Skin epidermis (tissue), 12 donors: Measurements from ENCODE around the gene CDH13.

Experiments
- H3K27ac ChIP-seq, 21 experiments: fragments of 200-600 bp; sonication (generic) in 11 of 21; one replicate each; pipeline ENCODE4 v1.5.0; 2020; ENCODE audit warnings: mild to moderate bottlenecking in 3 of 21, inconsistent platforms in 2 of 21, moderate library complexity in 2 of 21
- H3K4me3 ChIP-seq, 7 experiments: fragments of 200-600 bp; sonication (generic) in 2 of 7; one replicate each; pipeline ENCODE4 v1.5.0; 2020; ENCODE audit warnings: inconsistent platforms in 2 of 7, mild to moderate bottlenecking in 2 of 7, moderate library complexity in 1 of 7

Gene CDH13

DNA sequence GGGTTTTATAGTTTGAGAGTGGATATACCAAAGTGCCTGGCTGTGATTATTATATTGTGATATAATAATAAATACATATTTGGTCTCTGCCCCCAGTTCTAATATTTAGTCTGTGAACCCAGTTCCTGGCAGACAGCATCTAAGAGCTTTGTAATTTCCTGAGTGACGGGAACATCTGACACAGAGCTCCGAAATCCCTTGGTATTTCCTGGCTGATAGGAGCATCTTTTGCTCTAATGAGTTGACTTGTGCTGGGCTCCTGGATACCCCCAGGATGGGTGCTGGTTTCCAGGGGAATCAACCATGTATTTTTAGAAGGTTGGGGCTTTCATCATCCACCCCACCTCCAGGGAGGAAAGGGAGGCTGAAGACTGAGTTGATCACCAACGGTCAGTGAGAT is 187.3 kb downstream of the CDH13 start:
- Histone ChIP-seq H3K4me3 (no peak overlapping the region), H3K27ac (no peak overlapping the region)

DNA sequence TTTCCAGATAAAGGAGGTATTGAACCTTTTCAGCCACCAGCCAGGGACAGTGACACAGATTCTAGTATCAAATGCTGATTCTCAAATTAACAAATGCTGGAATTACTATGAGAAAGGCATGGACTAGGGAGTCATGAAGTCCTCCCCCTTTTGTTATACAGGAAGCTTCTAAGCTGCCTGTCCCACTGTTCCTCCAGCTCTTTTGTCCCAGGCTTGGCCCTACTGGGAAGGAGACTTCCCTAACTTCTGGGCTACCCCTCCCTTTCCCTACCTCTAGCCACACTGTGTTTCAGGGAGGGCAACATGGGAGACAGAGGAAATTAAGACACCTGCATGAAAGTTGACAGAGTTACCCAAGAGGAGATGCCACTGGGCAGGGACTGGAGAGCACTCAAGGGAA is 192.5 kb downstream of the CDH13 start:
- Histone ChIP-seq H3K27ac (no peak overlapping the region), H3K4me3 (no peak overlapping the region)

DNA sequence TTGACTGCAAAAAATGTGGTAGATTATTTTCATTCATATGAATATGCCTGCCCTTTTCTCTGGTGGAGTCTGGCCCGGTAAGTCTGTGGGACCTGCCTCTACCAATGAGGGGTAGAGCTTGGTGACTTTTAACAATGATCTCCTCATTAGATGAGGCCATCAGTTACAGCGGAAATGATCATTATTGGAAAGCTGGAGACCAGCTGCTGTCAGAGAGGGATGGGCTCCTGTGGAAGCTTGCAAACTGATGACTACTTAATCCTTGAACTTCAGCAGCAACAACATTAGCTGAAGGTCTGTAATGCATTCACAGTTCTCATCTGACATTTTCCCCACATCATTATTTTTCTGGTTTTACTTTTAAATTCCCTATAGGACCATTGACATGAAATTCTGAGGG is 194.1 kb downstream of the CDH13 start:
- Histone ChIP-seq H3K4me3 (no peak overlapping the region), H3K27ac (no peak overlapping the region)

DNA sequence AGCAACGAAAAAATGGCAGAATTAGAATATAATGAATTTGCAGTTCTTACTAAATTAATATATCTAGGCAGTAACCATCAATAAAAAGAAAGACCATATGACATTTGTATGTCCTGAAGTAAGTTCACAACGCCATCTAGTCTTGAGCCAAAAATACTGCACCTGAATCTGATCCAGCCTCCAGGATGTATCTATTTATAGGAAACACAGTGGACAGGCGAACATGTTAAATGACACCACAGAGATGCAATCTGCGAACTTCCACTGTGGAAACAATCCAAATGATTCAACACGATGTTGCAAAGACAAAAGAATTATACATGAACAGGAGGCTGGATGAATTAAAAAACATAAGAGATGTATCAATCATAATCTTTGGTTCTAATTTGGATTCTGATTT is 197.6 kb downstream of the CDH13 start:
- Histone ChIP-seq H3K27ac (no peak overlapping the region), H3K4me3 (no peak overlapping the region)

DNA sequence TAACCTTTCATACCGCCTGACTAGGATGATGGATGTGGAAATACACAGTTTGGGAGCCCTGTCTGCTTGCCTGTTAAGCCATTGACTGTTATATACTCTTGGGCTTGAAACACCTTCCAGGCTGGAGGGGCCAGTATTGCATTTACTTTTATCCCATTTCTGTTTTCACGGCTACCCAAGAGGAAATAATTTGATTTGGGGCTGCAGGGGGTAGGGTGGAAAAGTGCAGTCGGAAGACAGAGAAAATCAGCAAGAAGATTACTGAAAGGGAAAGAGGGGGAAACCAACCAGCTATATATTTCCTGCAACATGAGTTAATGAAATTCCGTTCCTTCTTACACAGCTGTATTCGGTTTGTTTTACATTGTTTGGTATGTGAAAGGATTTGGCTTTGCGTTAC is 202.5 kb downstream of the CDH13 start:
- no peak overlapping the region for H3K4me3 ChIP-seq
- no peak overlapping the region for H3K27ac ChIP-seq

DNA sequence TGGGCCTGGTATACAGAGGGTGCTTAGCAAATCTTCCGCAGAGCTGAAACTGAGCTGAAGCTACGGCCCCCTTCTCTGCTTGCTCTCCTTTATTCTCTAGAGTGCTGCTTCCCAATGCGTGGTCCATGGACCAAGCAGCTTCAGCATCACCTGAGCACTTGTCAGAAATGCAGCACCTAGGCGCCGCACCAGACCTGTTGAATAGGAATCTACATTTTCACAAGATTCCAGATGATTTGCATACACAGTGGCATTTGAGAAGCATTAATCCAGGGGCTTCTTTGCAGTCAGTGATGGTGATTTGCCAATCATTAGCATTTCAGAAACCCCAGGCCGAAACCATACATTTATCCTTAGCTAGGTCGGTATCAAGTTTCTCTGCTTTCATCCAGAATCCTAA is 204.2 kb downstream of the CDH13 start:
- no peak overlapping the region for H3K27ac ChIP-seq

DNA sequence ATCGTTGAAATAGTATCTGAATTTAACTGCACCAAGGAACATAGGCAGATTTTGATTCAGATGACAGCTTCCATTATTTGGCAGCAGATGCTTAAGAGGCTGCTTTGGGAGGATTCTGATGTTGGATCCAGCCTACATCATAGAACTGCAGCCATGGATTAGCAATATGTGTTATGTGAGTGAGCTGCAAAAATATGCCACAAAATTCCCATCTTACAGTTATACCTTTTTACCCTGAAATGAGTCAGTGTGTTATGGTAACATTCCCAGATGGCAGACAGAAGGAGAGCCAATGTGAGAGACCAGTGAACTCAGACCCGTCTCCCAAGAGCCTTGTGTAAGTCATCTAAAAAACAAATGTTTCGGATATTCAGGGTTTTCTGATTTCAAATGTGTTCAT is 206.1 kb downstream of the CDH13 start:
- no peak overlapping the region for H3K4me3 ChIP-seq
- H3K27ac ChIP-seq: no peak overlapping the region

More for the DNA sequence above, 204.2 kb downstream of the CDH13 start:
- no peak overlapping the region for H3K4me3 ChIP-seq

DNA sequence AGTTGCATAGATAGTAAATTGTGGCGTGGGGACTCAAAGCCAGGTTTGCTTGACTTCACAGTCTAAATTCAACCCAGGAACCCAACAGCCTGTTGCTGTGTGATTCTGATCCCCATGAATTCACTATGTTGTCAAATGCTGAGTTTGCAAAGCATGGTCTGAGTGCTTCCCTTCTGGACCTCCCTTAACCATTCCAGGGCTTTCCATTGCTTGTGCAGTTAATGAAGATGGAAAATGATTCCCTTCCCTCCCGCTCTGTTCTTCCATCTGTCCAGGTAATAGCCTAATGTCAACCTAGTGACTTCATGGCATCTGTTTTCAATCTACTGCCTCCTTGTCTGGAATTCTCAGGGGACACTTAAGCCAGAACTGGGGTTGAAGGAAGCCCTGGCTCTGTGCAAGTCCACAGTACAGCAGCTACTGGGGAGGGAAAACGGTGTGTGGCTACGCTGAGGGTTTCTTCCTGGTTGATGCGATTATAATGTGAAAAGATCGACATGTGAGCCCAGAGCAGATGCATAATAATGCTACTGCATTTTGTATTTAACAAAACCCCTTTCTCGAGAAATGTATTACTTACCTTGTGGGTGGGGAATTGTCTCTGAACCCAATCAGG is 206.7 kb downstream of the CDH13 start:
- H3K27ac ChIP-seq: no peak overlapping the region
- H3K4me3 ChIP-seq: no peak overlapping the region

DNA sequence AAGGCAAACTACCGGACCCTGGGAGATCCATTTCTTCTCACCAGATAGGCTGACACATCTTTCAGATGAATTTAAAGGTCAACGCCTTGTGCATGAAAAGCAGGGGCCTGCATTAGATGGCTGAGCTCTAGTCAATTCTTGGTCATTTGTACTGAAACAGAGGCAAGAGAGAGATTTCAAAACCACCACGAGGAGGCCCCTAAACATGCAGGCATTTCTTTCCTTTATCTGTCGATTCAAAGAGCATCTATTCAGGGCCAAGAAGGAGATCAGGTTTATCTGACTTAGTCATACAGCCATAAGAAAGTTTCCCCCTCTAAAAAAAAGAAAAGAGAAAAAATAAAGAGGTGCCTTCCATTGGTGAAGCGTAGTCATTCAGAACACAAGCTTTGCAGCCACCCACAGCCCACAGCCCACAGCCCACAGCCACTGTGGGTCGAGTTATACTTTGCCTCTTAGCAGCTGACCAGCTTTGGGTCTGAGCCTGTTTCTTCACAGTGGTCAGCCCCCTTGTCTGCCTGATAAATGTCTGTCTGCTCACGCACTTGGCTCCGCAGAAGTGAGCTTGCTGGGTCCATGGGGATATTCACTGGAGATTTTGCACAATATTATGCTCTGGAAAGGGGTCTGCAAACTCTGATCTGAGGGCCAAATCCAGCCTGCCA is 207.5 kb downstream of the CDH13 start:
- Histone ChIP-seq H3K27ac (no peak overlapping the region), H3K4me3 (no peak overlapping the region)

DNA sequence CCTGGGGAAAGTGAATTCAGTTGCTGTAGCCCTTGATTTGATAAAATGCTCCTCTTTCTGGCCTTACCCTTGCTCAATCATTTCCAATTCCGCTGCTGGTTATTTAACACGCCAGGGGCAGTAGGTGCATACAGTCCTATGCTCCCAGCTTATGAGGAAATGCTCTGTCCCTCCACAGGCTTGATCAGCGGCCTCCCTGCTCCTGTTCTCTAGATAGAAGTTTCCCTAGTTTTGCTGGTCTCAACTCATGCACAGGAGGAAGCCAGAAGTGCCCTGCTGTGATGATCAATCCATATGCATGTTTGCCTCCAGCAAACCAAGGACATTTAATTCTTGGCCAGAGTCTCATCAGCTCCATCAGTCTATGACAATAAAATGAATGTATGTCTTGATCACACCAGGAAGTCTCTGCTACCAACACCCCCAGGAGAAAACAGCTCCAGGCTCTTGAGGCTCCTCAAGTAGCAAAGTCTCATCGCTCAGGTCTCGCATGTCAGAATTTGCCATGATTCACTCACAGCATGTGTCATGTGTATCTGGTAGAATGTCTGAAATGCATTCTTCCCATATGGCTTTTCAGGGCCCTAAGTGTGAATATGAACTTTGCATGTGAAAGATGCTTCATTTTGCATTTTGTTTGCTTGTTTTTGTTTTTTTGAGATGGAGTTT is 208.9 kb downstream of the CDH13 start:
- no peak overlapping the region for H3K27ac ChIP-seq
- H3K4me3 ChIP-seq: no peak overlapping the region

DNA sequence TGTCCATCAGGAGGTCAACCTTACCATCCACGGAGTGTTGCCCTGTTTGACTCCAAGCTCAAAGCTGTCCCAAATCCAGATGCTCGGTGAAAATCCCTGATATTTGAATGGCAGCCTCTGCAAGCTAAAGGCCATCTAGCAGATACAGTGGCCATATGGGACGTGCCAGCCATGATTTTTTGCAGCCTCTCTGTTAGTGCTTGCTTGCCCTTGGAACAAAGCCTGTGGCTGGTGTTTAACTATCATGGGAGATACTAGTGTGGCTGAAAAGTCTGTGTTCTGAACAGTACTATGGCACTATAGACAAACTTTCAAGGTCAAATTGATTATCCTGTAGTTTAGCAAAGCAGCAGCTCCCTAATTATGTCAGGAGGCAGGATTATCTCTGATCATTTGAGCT is 214.3 kb downstream of the CDH13 start:
- Histone ChIP-seq H3K27ac (no peak overlapping the region), H3K4me3 (no peak overlapping the region)

DNA sequence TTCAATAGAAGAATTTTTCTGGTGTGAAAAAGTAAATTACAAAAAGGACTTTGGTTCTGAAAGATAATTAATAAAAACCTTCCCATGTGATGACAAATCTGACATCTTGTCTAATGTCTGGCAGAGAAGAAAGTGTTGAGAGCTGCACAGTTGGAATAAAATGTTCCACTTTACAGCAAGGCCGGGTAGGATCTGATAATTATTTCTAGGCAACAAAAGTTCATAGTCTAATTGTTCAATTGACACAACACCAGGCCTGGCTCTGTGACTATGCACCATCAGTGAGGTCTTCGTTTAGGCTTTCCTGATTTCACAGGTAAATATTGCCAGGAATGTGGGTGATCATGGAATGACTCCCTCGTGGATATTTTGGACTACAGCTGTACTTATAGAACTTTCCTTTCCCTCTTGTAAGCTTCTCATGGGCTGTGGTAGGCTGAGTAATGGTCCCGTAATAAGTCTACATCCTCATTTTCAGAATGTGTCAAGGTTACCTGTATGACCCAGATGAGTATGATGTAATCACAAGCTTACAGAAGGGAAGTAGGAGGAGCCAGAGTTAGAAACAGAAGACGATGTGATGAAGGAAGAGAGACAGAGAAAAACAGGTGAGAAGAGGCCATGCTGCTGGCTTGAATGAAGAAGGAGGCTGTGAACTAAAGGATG is 217.0 kb downstream of the CDH13 start:
- no peak overlapping the region for H3K27ac ChIP-seq

DNA sequence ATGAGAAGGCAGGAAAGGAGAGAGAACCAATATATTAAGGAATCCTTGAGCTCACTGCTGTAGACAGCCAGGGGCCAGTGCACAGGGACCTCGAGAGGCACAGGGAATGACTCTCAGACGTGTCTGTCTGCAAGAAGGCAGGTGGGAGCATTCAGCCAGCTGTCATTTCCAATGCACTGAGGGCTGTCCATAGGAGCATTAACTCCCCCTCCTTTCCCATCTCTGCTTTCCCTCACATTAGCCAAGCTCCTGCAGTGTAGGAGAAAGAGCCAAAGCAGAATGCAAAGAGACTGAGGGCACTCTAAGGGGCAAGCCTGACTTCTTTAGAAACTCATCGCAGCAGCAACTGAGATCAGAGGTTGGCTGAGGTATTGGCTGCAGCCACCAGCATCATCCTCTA is 218.3 kb downstream of the CDH13 start:
- Histone ChIP-seq H3K4me3 (no peak overlapping the region), H3K27ac (no peak overlapping the region)

More for the DNA sequence above, 217.0 kb downstream of the CDH13 start:
- H3K4me3 ChIP-seq: no peak overlapping the region

DNA sequence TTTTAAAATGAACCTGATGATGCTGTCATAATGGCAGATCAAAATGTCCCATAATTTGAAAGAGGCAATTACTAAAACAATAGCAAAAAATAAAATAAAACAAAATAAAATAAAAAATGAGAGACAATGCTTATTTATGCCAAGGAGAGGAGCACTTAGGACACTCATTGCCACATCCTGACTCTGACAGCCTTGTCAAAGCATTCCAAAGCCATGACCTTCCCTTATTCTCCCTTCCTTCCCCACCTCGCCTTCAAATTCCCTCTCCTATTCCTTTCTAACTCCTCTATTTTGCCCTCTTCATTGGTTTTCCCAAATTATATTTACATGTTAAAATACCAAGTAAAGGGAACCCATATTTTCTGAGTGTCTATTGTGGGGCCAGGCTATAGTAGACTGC is 220.0 kb downstream of the CDH13 start:
- H3K27ac ChIP-seq: no peak overlapping the region
- H3K4me3 ChIP-seq: no peak overlapping the region

DNA sequence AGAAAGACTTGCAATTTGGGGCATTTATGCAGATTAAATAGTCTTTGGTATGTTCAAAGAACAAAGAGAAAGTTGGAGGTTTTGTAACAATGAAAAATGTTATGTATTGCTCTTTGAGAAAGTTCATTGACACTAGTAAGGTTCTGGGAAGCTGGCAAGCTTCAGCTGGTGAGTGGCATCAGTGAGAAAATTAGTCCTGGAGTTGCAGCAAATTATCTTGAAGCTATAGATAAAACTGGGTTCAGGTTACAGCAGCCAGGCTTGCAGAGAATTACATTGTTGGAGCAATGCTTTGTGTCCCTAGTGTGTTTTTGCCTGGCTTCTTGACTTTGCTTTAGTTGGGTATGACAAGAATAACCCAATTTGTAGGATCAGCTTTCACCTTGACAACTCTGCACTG is 221.2 kb downstream of the CDH13 start:
- Histone ChIP-seq H3K4me3 (no peak overlapping the region), H3K27ac (no peak overlapping the region)

DNA sequence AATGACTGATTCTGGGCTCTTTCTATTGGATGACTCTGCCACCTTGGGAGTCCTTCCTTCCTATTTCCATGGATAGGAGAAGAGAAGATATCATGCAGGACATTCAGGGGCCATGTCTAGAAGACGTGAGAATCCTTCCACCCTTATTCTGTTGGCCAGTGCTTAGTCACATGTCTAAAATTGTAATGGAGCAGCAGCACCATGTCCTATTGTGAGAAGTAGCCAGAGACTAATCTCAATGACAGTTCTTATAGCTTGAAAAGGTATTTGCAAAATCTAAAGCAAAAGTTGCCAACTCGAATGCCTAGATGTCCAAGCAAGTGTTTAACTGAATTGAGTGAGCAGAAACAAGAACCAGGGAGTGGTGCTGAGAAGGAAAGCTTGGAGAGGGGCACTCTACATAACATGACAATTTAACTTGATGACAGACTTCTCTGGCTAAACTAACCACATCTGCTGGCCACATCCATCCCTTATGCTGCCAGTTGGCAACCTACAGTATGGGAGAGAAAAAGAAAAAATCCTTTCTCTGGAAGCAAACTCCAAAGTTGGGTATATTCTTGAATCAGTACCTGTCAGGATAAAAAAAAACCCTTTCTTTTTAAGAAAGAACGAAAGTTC is 225.7 kb downstream of the CDH13 start:
- no peak overlapping the region for H3K27ac ChIP-seq
- no peak overlapping the region for H3K4me3 ChIP-seq

DNA sequence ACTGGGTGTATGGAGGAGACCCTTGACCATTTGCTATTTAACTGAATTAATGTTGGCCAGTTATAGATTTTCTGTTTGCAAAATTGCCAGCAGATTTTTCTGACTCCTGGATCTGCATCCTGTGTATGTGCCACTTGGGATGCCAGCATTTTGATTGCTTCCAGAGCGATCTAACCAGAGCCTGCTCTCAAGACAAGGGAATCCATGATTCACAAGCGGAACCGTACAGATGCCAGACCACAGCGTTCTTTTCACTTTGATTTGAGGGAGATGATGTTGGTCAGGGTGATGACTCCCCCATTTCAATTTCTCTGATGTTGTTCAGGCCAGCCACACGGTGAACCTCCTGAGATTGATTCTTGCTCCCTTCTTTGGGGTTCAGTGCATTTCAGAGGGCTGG is 228.7 kb downstream of the CDH13 start:
- Histone ChIP-seq H3K27ac (no peak overlapping the region), H3K4me3 (no peak overlapping the region)

DNA sequence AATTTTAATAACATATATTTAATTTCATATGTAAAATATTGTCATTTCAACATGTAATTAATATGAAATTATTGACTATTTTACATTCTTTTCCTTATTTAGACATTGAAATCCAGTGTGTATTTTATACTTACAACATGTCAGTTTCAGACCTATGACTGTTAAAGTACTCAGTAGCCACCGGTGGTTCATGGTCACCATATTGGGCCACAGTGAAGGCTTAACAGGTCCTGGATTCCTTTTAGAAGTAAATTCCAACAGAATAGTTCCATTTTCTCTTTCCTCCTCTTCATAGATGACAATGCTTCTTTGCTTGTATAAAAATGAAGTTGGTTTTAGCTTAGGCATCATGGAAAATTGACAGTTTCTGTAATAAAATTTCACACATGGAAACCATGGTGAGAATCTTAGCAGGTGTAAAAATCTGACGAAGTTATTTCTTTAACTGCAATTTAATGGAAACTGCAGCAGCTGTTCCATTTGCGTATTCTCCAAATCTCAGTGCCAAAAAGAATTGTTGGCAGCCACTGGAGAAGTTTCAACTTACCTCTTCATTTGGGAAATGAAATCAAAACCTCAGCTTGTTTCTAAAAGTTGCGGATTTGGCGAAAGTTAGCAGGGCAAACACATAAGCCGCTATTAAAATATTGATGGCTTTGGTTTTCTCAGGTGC is 231.1 kb downstream of the CDH13 start:
- H3K4me3 ChIP-seq: no peak overlapping the region

DNA sequence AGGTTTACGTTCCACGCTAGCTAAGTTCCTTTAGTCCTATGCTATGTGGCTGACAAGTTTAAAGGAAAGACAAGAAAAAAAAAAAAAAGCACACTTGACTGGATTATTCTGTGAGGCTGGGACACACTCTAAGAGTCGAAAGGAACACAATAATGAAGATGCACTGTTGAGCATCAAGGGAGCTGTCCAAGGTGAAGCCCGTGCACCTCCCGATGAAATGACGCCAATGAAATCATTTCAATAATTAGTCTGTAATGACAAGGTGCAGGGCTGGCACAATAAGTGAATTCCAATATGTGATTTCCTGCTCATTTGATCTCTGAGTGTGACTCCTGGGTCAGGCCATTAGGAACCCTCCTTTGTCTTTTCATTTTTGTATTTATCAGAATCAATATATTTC is 232.9 kb downstream of the CDH13 start:
- Histone ChIP-seq H3K27ac (no peak overlapping the region), H3K4me3 (no peak overlapping the region)

More for the DNA sequence above, 231.1 kb downstream of the CDH13 start:
- H3K27ac ChIP-seq: no peak overlapping the region

DNA sequence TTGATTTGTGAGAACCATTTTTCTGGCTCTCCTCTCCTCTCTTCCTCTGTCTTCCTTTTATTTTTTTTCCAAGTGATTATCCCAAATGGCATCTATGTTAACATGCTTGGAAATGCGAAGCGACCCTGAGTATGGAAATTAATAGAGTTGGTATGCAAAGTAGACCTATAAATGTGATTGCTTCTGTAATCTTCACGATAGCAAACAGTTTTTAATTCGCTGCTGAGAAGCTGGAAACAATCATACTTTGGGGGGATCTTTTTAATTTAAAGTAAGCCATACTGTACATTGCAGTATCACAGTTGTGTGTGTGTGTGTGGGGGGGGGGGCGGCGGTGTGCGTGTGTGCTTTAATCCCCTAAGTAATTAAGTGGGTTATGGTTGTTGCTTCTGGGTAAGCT is 233.3 kb downstream of the CDH13 start:
- Histone ChIP-seq H3K27ac (no peak overlapping the region), H3K4me3 (no peak overlapping the region)
